GM12873 (cell line): Measurements from ENCODE around the gene CCSER1.

Source experiments
- CTCF ChIP-seq: IDR thresholded peaks from 2 replicates; pipeline ENCODE4 v1.5.1; 2012; ENCODE audit warnings: low read depth, mild to moderate bottlenecking, moderate library complexity, low read length, control low read depth; ENCODE audit not compliant: insufficient read depth; ENCODE audit errors: missing control alignments

The CCSER1 gene

GRCh38 chr4:90211174-90211573 lies 84.0 kb downstream of the CCSER1 start:
- no peak for TF ChIP-seq CTCF

GRCh38 chr4:90215286-90215685 lies 88.1 kb downstream of the CCSER1 start:
- no peak for TF ChIP-seq CTCF

- no peak for TF ChIP-seq CTCF
Observed at GRCh38 chr4:90219822-90220221, 92.6 kb downstream of the CCSER1 start.

GRCh38 chr4:90220459-90220858 lies 93.3 kb downstream of the CCSER1 start:
- TF ChIP-seq CTCF, result no peak

GRCh38 chr4:90226734-90227133 lies 99.5 kb downstream of the CCSER1 start:
- no peak for TF ChIP-seq CTCF

- TF ChIP-seq CTCF, result no peak
Observed at GRCh38 chr4:90227177-90227576, 100.0 kb downstream of the CCSER1 start.

GRCh38 chr4:90234916-90235547 lies 107.8 kb downstream of the CCSER1 start:
- no peak for TF ChIP-seq CTCF
